DND-41 (cell line): ENCODE data around the gene VASH1.

Source experiments
- CTCF ChIP-seq: IDR thresholded peaks from 2 replicates; pipeline ENCODE4 v1.5.1; 2012; ENCODE audit warnings: borderline replicate concordance, low read length, moderate library complexity, mild to moderate bottlenecking; ENCODE audit not compliant: poor library complexity, severe bottlenecking; ENCODE audit errors: extremely low read depth
- EZH2 ChIP-seq: IDR thresholded peaks from 3 replicates; pipeline ENCODE4 v1.6.1; 2012; ENCODE audit warnings: borderline replicate concordance, low read depth, mild to moderate bottlenecking, moderate library complexity, low read length, inconsistent platforms; ENCODE audit not compliant: severe bottlenecking

- TF ChIP-seq CTCF (no peak), EZH2 (no peak)
These were observed 6.7 kb upstream of the VASH1 start for GRCh38 chr14:76754586-76754985.
